ENCODE data around the gene UNC79. TPM values are rescaled to one million over a fixed set of nuclear protein-coding genes. Genes with fewer than 3 reads are reported as not detected.

UNC79 gene
- total RNA-seq, 1 experiment from 2014 or later: 0.05 TPM

GRCh38 chr14:93543766-93544165, 113.0 kb downstream of the UNC79 start:
- Histone ChIP-seq H3K4me3 (ENCODE audit: low read depth in 2 of 2, low read length in 2 of 2) (no peak overlapping the region), H3K9me3 (ENCODE audit: control insufficient read depth, insufficient read depth, low read depth, low read length) (no peaks in the 10 kb centered on the region), H3K4me1 (ENCODE audit: control insufficient read depth, insufficient read depth, low read length) (no peaks in the 10 kb centered on the region), H3K27ac (ENCODE audit: low read length) (no peak overlapping the region), H3K27me3 (ENCODE audit: control insufficient read depth, insufficient read depth, low read length) (peaks cover 2% of the 10 kb centered on the region), H3K36me3 (ENCODE audit: control insufficient read depth, insufficient read depth, low read length) (no peaks in the 10 kb centered on the region)
- CTCF ChIA-PET: no interaction called here
- no peak for DNase-seq (ENCODE audit: low read depth, low spot score)
- intact Hi-C loops (cut with micrococcal nuclease; ENCODE audit: unreplicated experiment): loop anchor here (10.0 kb wide), 1 partner anchor 309 kb away; no protein-coding TSS in a partner anchor
- in situ Hi-C loops (cut with HindIII; ENCODE audit: low pct_unique_long_range_greater_than_20kb, low sequenced_read_pairs): no loop called here
- no TSS peak for BruUV-seq (replicated peaks)
- TF ChIP-seq REST (IDR thresholded peaks at IDR 0.05; ENCODE audit: insufficient read depth in 1 of 2, low read depth in 2 of 2, low read length in 1 of 2): no peak
- TF ChIP-seq CTCF (IDR thresholded peaks at IDR 0.05): peak; percentile 43; the same call in 1 of the 2 replicates
- ATAC-seq: no peak
- POLR2A ChIA-PET: no interaction called here

- ATAC-seq (no peak), DNase-seq (ENCODE audit: low read depth, low spot score) (no peak)
- CTCF ChIA-PET: no interaction called here
- no peak overlapping the region for H3K4me3 ChIP-seq (ENCODE audit: low read depth in 2 of 2, low read length in 2 of 2)
- intact Hi-C loops (cut with micrococcal nuclease; ENCODE audit: unreplicated experiment) (loop anchor here (10.0 kb wide), 1 partner anchor 309 kb away; no protein-coding TSS in a partner anchor), in situ Hi-C loops (cut with HindIII; ENCODE audit: low pct_unique_long_range_greater_than_20kb, low sequenced_read_pairs) (no loop called here)
- no peaks in the 10 kb centered on the region for H3K4me1 ChIP-seq (ENCODE audit: control insufficient read depth, insufficient read depth, low read length)
- POLR2A ChIA-PET: no interaction called here
- H3K36me3 ChIP-seq (ENCODE audit: control insufficient read depth, insufficient read depth, low read length): no peaks in the 10 kb centered on the region
- peaks cover 2% of the 10 kb centered on the region for H3K27me3 ChIP-seq (ENCODE audit: control insufficient read depth, insufficient read depth, low read length)
- H3K27ac ChIP-seq (ENCODE audit: low read length): no peak overlapping the region
- no peaks in the 10 kb centered on the region for H3K9me3 ChIP-seq (ENCODE audit: control insufficient read depth, insufficient read depth, low read depth, low read length)
- no TSS peak for BruUV-seq (replicated peaks)
- TF ChIP-seq SIN3A (IDR thresholded peaks at IDR 0.05; ENCODE audit: borderline replicate concordance, insufficient read depth, low read depth, low read length) (no peak), REST (IDR thresholded peaks at IDR 0.05; ENCODE audit: insufficient read depth in 1 of 2, low read depth in 2 of 2, low read length in 1 of 2) (no peak), CTCF (IDR thresholded peaks at IDR 0.05) (no peak)
Measured at GRCh38 chr14:93544212-93544611, 113.5 kb downstream of the UNC79 start.
